ENCODE results near the gene PFDN1.
"Not testable (repeated sequence)": the region's sequence is repeated elsewhere in the genome, so short reads cannot be mapped to it uniquely, and the experiment has no call there.

The PFDN1 gene

GRCh38 chr5:140216478-140217074 is 86.3 kb downstream of the PFDN1 start:
- Mint-ChIP-seq H3K36me3 (ENCODE audit: low read depth) (no peaks in the 10 kb centered on the region), H3K9me3 (no peaks in the 10 kb centered on the region), H3K27me3 (no peaks in the 10 kb centered on the region), H3K27ac (no peak overlapping the region), H3K4me3 (no peak overlapping the region), H3K4me1 (ENCODE audit: low read depth) (peaks cover 29% of the 10 kb centered on the region)

GRCh38 chr5:140215276-140215675 is 87.6 kb downstream of the PFDN1 start:
- Mint-ChIP-seq H3K4me1 (ENCODE audit: low read depth) (peaks cover 16% of the 10 kb centered on the region), H3K27me3 (no peaks in the 10 kb centered on the region), H3K4me3 (no peak overlapping the region), H3K27ac (no peak overlapping the region), H3K36me3 (ENCODE audit: low read depth) (no peaks in the 10 kb centered on the region), H3K9me3 (no peaks in the 10 kb centered on the region)

- peaks cover 12% of the 10 kb centered on the region for H3K4me1 Mint-ChIP-seq (ENCODE audit: low read depth)
- H3K27me3 Mint-ChIP-seq = no peaks in the 10 kb centered on the region
- H3K27ac Mint-ChIP-seq = no peak overlapping the region
- no peaks in the 10 kb centered on the region for H3K36me3 Mint-ChIP-seq (ENCODE audit: low read depth)
- H3K9me3 Mint-ChIP-seq = no peaks in the 10 kb centered on the region
- no peak overlapping the region for H3K4me3 Mint-ChIP-seq
Observed at GRCh38 chr5:140214831-140215230, 88.1 kb downstream of the PFDN1 start.

GRCh38 chr5:140213370-140213983 is 89.4 kb downstream of the PFDN1 start:
- Mint-ChIP-seq H3K4me3 (no peak overlapping the region), H3K9me3 (no peaks in the 10 kb centered on the region), H3K36me3 (ENCODE audit: low read depth) (no peaks in the 10 kb centered on the region), H3K4me1 (ENCODE audit: low read depth) (peaks cover 8% of the 10 kb centered on the region), H3K27ac (no peak overlapping the region), H3K27me3 (no peaks in the 10 kb centered on the region)

GRCh38 chr5:140208065-140208464 is 94.8 kb downstream of the PFDN1 start:
- no peak overlapping the region for H3K27ac Mint-ChIP-seq
- H3K36me3 Mint-ChIP-seq (ENCODE audit: low read depth) = no peaks in the 10 kb centered on the region
- no peaks in the 10 kb centered on the region for H3K9me3 Mint-ChIP-seq
- no peaks in the 10 kb centered on the region for H3K27me3 Mint-ChIP-seq
- no peak overlapping the region for H3K4me3 Mint-ChIP-seq
- H3K4me1 Mint-ChIP-seq (ENCODE audit: low read depth) = peaks cover 7% of the 10 kb centered on the region

GRCh38 chr5:140207250-140207964 is 95.5 kb downstream of the PFDN1 start:
- Mint-ChIP-seq H3K27ac (no peak overlapping the region), H3K4me1 (ENCODE audit: low read depth) (peaks cover 7% of the 10 kb centered on the region), H3K9me3 (no peaks in the 10 kb centered on the region), H3K36me3 (ENCODE audit: low read depth) (no peaks in the 10 kb centered on the region), H3K4me3 (no peak overlapping the region), H3K27me3 (no peaks in the 10 kb centered on the region)

GRCh38 chr5:140205952-140206351 is 96.9 kb downstream of the PFDN1 start:
- H3K27ac Mint-ChIP-seq = no peak overlapping the region
- H3K27me3 Mint-ChIP-seq = no peaks in the 10 kb centered on the region
- H3K4me3 Mint-ChIP-seq = no peak overlapping the region
- H3K4me1 Mint-ChIP-seq (ENCODE audit: low read depth) = peaks cover 7% of the 10 kb centered on the region
- H3K9me3 Mint-ChIP-seq = no peaks in the 10 kb centered on the region
- no peaks in the 10 kb centered on the region for H3K36me3 Mint-ChIP-seq (ENCODE audit: low read depth)

GRCh38 chr5:140205216-140205615 is 97.7 kb downstream of the PFDN1 start:
- Mint-ChIP-seq H3K36me3 (ENCODE audit: low read depth) (no peaks in the 10 kb centered on the region), H3K9me3 (no peaks in the 10 kb centered on the region), H3K4me3 (no peak overlapping the region), H3K27me3 (no peaks in the 10 kb centered on the region), H3K4me1 (ENCODE audit: low read depth) (peaks cover 7% of the 10 kb centered on the region), H3K27ac (no peak overlapping the region)

- no peak overlapping the region for H3K27ac Mint-ChIP-seq
Observed at GRCh38 chr5:140202610-140203009, 100.3 kb downstream of the PFDN1 start.

GRCh38 chr5:140202078-140202477 is 100.8 kb downstream of the PFDN1 start:
- Mint-ChIP-seq H3K9me3 (no peaks in the 10 kb centered on the region), H3K36me3 (ENCODE audit: low read depth) (peaks cover 3% of the 10 kb centered on the region), H3K4me3 (no peak overlapping the region), H3K4me1 (ENCODE audit: low read depth) (no peaks in the 10 kb centered on the region), H3K27ac (no peak overlapping the region), H3K27me3 (no peaks in the 10 kb centered on the region)

More at GRCh38 chr5:140202610-140203009, 100.3 kb downstream of the PFDN1 start:
- Mint-ChIP-seq H3K27me3 (no peaks in the 10 kb centered on the region), H3K36me3 (ENCODE audit: low read depth) (peaks cover 3% of the 10 kb centered on the region), H3K4me3 (no peak overlapping the region), H3K9me3 (no peaks in the 10 kb centered on the region), H3K4me1 (ENCODE audit: low read depth) (peaks cover 5% of the 10 kb centered on the region)

- H3K4me1 Mint-ChIP-seq (ENCODE audit: low read depth); H3K27me3 Mint-ChIP-seq; H3K27ac Mint-ChIP-seq; H3K9me3 Mint-ChIP-seq; H3K36me3 Mint-ChIP-seq (ENCODE audit: low read depth); H3K4me3 Mint-ChIP-seq: not testable (repeated sequence)
Observed at GRCh38 chr5:140198915-140199314, 104.0 kb downstream of the PFDN1 start.

GRCh38 chr5:140197023-140197422 is 105.9 kb downstream of the PFDN1 start:
- Mint-ChIP-seq H3K9me3 (no peaks in the 10 kb centered on the region), H3K27me3 (no peaks in the 10 kb centered on the region), H3K4me3 (no peak overlapping the region), H3K27ac (no peak overlapping the region), H3K4me1 (ENCODE audit: low read depth) (no peaks in the 10 kb centered on the region), H3K36me3 (ENCODE audit: low read depth) (peaks cover 7% of the 10 kb centered on the region)

- Mint-ChIP-seq H3K4me3 (no peak overlapping the region), H3K27me3 (no peaks in the 10 kb centered on the region), H3K9me3 (no peaks in the 10 kb centered on the region), H3K4me1 (ENCODE audit: low read depth) (no peaks in the 10 kb centered on the region), H3K36me3 (ENCODE audit: low read depth) (peaks cover 7% of the 10 kb centered on the region), H3K27ac (no peak overlapping the region)
Observed at GRCh38 chr5:140196115-140196814, 106.6 kb downstream of the PFDN1 start.

Data from stimulated activated naive CD8-positive, alpha-beta T cell treated with anti-CD3 and anti-CD28 coated beads, Interleukin-15, Interleukin-2, amounts not matched to agents 100 ng/mL and 50 ng/mL, for 24 hours (primary cell).